ENCODE results near the gene FBXO31. TPM values are rescaled to one million over a fixed set of nuclear protein-coding genes. Genes with fewer than 3 reads are reported as not detected.

FBXO31 gene
- total and polyA plus RNA-seq, 2 of the 13 experiments (the other 11 are each of a cell fraction or from before 2014, with no cell fraction given), result 92.4 to 101 TPM

- TF ChIP-seq RFX1 (IDR thresholded peaks at IDR 0.05) (peak; percentile 13; the same call in 1 of the 2 replicates), ZNF572 (CRISPR knock-in tag; IDR thresholded peaks at IDR 0.05) (no peak; the same call in 1 of the 2 replicates), TEF (CRISPR knock-in tag; IDR thresholded peaks at IDR 0.05) (peak; percentile 63), SOX13 (IDR thresholded peaks at IDR 0.05) (peak; percentile 94), SOX13 (CRISPR knock-in tag; conservative IDR thresholded peaks at IDR 0.05 in 1 of 2, IDR thresholded peaks at IDR 0.05 in 1 of 2) (peak in 1 of 2 experiments; percentile 95; a peak in 2 of 4 replicates), ZNF550 (CRISPR knock-in tag; IDR thresholded peaks at IDR 0.05; ENCODE audit: borderline replicate concordance) (no peak), KDM6A (CRISPR knock-in tag; IDR thresholded peaks at IDR 0.05; ENCODE audit: low read depth) (peak; percentile 94; the same call in 1 of the 2 replicates), FUBP1 (CRISPR knock-in tag; IDR thresholded peaks at IDR 0.05; ENCODE audit: borderline replicate concordance) (no peak; the same call in 1 of the 2 replicates), MEF2D (CRISPR knock-in tag; IDR thresholded peaks at IDR 0.05) (peak; percentile 99), SAP130 (CRISPR knock-in tag; IDR thresholded peaks at IDR 0.05; ENCODE audit: low read depth) (peak; percentile 98), PAWR (CRISPR knock-in tag; IDR thresholded peaks at IDR 0.05; ENCODE audit: borderline replicate concordance) (peak; percentile 15; the same call in 1 of the 2 replicates), ZNF614 (CRISPR knock-in tag; IDR thresholded peaks at IDR 0.05; ENCODE audit: borderline replicate concordance) (peak; percentile 94), ZNF567 (CRISPR knock-in tag; IDR thresholded peaks at IDR 0.05; ENCODE audit: borderline replicate concordance) (no peak), KLF6 (CRISPR knock-in tag; IDR thresholded peaks at IDR 0.05) (peak; percentile 58; the same call in 1 of the 2 replicates), SMARCC2 (IDR thresholded peaks at IDR 0.05) (no peak), PHF5A (CRISPR knock-in tag; IDR thresholded peaks at IDR 0.05; ENCODE audit: low read depth, unreplicated experiment) (no peak), ZNF180 (CRISPR knock-in tag; IDR thresholded peaks at IDR 0.05; ENCODE audit: borderline replicate concordance, low read depth) (no peak), SIN3A (IDR thresholded peaks at IDR 0.05; ENCODE audit: borderline replicate concordance, low read depth, low read length) (peak; percentile 96), SKIL (CRISPR knock-in tag; IDR thresholded peaks at IDR 0.05; ENCODE audit: borderline replicate concordance) (peak; percentile 93), POLR2G (IDR thresholded peaks at IDR 0.05; ENCODE audit: low read depth, low read length) (peak; percentile 87; the same call in 1 of the 2 replicates)
- TF ChIP-seq, protein P1, sequence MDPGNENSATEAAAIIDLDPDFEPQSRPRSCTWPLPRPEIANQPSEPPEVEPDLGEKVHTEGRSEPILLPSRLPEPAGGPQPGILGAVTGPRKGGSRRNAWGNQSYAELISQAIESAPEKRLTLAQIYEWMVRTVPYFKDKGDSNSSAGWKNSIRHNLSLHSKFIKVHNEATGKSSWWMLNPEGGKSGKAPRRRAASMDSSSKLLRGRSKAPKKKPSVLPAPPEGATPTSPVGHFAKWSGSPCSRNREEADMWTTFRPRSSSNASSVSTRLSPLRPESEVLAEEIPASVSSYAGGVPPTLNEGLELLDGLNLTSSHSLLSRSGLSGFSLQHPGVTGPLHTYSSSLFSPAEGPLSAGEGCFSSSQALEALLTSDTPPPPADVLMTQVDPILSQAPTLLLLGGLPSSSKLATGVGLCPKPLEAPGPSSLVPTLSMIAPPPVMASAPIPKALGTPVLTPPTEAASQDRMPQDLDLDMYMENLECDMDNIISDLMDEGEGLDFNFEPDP (CRISPR knock-in tag; conservative IDR thresholded peaks at IDR 0.05), result no peak
- TF ChIP-seq, protein P2, sequence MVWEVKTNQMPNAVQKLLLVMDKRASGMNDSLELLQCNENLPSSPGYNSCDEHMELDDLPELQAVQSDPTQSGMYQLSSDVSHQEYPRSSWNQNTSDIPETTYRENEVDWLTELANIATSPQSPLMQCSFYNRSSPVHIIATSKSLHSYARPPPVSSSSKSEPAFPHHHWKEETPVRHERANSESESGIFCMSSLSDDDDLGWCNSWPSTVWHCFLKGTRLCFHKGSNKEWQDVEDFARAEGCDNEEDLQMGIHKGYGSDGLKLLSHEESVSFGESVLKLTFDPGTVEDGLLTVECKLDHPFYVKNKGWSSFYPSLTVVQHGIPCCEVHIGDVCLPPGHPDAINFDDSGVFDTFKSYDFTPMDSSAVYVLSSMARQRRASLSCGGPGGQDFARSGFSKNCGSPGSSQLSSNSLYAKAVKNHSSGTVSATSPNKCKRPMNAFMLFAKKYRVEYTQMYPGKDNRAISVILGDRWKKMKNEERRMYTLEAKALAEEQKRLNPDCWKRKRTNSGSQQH (CRISPR knock-in tag; IDR thresholded peaks at IDR 0.05; ENCODE audit: low read depth), result no peak
Observed at GRCh38 chr16:87382023-87382785, 1.4 kb downstream of the FBXO31 start (continued).

All from HepG2 (cell line).